Measurements from ENCODE around the gene PCCA.

The PCCA gene

DNA sequence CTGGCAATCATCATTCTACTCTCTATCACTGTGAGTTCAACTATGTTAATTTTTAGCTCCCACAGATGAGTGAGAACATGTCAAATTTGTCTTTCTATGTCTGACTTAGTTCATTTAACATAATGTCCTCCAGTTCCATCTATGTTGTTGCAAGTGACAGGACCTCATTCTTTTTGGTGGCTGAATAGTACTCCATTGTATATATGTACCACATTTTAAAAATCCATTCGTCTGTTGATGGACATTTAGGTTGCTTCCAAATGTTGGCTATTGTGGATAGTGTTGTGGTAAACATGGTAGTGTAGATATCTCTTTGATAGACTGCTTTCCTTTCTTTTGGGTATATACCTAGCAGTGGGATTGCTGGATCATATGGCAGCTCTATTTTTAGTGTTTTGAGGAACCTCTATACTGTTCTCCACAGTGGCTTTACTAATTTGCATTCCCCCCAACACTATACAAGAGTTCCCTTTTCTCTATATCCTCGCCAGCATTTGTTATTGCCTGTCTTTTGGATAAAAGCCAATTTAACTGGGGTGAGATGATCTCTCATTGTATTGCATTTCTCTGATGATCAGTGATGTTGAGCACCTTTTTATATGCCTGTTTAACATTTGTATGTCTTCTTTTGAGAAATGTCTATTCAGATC, 124.1 kb downstream of the PCCA start:
- Histone ChIP-seq H3K27ac (ENCODE audit: low read length) (no peak overlapping the region), H3K27me3 (ENCODE audit: insufficient read depth, low read length, poor library complexity) (no peaks in the 10 kb centered on the region), H3K4me1 (ENCODE audit: insufficient read depth, low read length) (no peaks in the 10 kb centered on the region), H3K9me3 (ENCODE audit: insufficient read depth, low read length, severe bottlenecking) (no peaks in the 10 kb centered on the region), H3K36me3 (ENCODE audit: insufficient read depth, low read length) (no peaks in the 10 kb centered on the region; the same call in 1 of the 2 replicates), H2AFZ (ENCODE audit: low read depth, low read length) (no peak overlapping the region), H3K4me2 (ENCODE audit: insufficient read depth, low read length) (no peak overlapping the region), H3K9ac (ENCODE audit: low read depth, low read length) (no peak overlapping the region), H3K79me2 (ENCODE audit: insufficient read depth, low read length) (no peaks in the 10 kb centered on the region), H4K20me1 (ENCODE audit: insufficient read depth, low read length) (no peaks in the 10 kb centered on the region), H3K4me3 (ENCODE audit: low read depth in 1 of 2, low read length in 2 of 2) (no peak overlapping the region)
- TF ChIP-seq, protein P1, sequence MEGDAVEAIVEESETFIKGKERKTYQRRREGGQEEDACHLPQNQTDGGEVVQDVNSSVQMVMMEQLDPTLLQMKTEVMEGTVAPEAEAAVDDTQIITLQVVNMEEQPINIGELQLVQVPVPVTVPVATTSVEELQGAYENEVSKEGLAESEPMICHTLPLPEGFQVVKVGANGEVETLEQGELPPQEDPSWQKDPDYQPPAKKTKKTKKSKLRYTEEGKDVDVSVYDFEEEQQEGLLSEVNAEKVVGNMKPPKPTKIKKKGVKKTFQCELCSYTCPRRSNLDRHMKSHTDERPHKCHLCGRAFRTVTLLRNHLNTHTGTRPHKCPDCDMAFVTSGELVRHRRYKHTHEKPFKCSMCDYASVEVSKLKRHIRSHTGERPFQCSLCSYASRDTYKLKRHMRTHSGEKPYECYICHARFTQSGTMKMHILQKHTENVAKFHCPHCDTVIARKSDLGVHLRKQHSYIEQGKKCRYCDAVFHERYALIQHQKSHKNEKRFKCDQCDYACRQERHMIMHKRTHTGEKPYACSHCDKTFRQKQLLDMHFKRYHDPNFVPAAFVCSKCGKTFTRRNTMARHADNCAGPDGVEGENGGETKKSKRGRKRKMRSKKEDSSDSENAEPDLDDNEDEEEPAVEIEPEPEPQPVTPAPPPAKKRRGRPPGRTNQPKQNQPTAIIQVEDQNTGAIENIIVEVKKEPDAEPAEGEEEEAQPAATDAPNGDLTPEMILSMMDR (IDR thresholded peaks at IDR 0.05; ENCODE audit: borderline replicate concordance, extremely low read depth, low read length, poor library complexity, severe bottlenecking) = no peak
- TF ChIP-seq EZH2 (IDR thresholded peaks at IDR 0.05; ENCODE audit: borderline replicate concordance, low read depth, low read length, severe bottlenecking) = no peak
- no peak for DNase-seq
- no peak for ATAC-seq (ENCODE audit: insufficient read depth, low read depth)

DNA sequence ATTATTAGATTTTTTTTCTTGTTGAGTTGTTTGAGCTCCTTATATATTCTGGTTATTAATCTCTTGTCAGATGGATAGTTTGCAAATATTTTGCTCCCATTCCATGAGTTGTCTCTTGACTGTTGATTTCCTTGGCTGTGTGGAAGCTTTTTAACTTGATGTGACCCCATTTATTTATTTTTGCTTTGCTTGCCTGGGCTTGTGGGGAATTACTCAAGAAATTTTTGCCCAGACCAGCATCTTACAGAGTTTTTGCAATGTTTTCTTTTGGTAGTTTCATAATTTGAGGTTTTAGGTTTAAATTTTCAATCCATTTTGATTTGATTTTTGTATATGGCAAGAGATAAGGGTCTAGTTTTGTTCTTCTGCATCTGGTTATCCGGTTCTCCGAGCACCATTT, 124.7 kb downstream of the PCCA start:
- TF ChIP-seq, protein P1 (IDR thresholded peaks at IDR 0.05; ENCODE audit: borderline replicate concordance, extremely low read depth, low read length, poor library complexity, severe bottlenecking) = no peak
- TF ChIP-seq EZH2 (IDR thresholded peaks at IDR 0.05; ENCODE audit: borderline replicate concordance, low read depth, low read length, severe bottlenecking) = no peak
- Histone ChIP-seq H3K27ac (ENCODE audit: low read length) (no peak overlapping the region), H3K4me1 (ENCODE audit: insufficient read depth, low read length) (no peaks in the 10 kb centered on the region), H4K20me1 (ENCODE audit: insufficient read depth, low read length) (no peaks in the 10 kb centered on the region), H2AFZ (ENCODE audit: low read depth, low read length) (no peak overlapping the region), H3K9me3 (ENCODE audit: insufficient read depth, low read length, severe bottlenecking) (no peaks in the 10 kb centered on the region), H3K4me3 (ENCODE audit: low read depth in 1 of 2, low read length in 2 of 2) (no peak overlapping the region), H3K36me3 (ENCODE audit: insufficient read depth, low read length) (no peaks in the 10 kb centered on the region; the same call in 1 of the 2 replicates), H3K4me2 (ENCODE audit: insufficient read depth, low read length) (no peak overlapping the region), H3K9ac (ENCODE audit: low read depth, low read length) (no peak overlapping the region), H3K79me2 (ENCODE audit: insufficient read depth, low read length) (no peaks in the 10 kb centered on the region), H3K27me3 (ENCODE audit: insufficient read depth, low read length, poor library complexity) (no peaks in the 10 kb centered on the region)
- DNase-seq = no peak
- no peak for ATAC-seq (ENCODE audit: insufficient read depth, low read depth)

DNA sequence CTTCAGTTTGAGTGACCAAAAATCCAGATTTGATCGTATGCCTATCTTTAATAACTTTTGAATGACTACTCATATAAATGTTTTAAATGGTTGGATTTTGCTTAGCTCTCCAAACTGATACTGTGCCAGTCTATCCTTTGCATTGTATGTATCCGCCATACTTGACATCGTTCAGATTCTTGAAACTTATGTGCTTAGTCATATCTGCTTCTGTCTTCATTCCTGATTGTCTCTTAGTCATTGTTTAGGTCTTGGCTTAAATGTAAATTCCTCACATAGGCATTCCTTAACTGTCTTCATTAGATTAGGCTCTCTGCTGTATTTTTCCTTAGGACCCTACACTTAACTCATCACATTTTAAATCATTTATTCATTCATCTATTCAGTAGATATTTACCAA, 126.0 kb downstream of the PCCA start:
- no peaks in the 10 kb centered on the region for H3K4me1 ChIP-seq (ENCODE audit: insufficient read depth, low read length)
- no peak overlapping the region for H3K4me2 ChIP-seq (ENCODE audit: insufficient read depth, low read length)
- no peaks in the 10 kb centered on the region for H3K79me2 ChIP-seq (ENCODE audit: insufficient read depth, low read length)
- H3K9ac ChIP-seq (ENCODE audit: low read depth, low read length) = no peak overlapping the region
- no peak for ATAC-seq (ENCODE audit: insufficient read depth, low read depth)
- no peaks in the 10 kb centered on the region; the same call in 1 of the 2 replicates for H3K36me3 ChIP-seq (ENCODE audit: insufficient read depth, low read length)
- no peak for DNase-seq
- no peaks in the 10 kb centered on the region for H4K20me1 ChIP-seq (ENCODE audit: insufficient read depth, low read length)
- H2AFZ ChIP-seq (ENCODE audit: low read depth, low read length) = no peak overlapping the region
- no peaks in the 10 kb centered on the region for H3K27me3 ChIP-seq (ENCODE audit: insufficient read depth, low read length, poor library complexity)
- H3K4me3 ChIP-seq (ENCODE audit: low read depth in 1 of 2, low read length in 2 of 2) = no peak overlapping the region
- H3K27ac ChIP-seq (ENCODE audit: low read length) = no peak overlapping the region
- no peaks in the 10 kb centered on the region for H3K9me3 ChIP-seq (ENCODE audit: insufficient read depth, low read length, severe bottlenecking)
- TF ChIP-seq EZH2 (IDR thresholded peaks at IDR 0.05; ENCODE audit: borderline replicate concordance, low read depth, low read length, severe bottlenecking) = no peak
- TF ChIP-seq, protein P1 (IDR thresholded peaks at IDR 0.05; ENCODE audit: borderline replicate concordance, extremely low read depth, low read length, poor library complexity, severe bottlenecking) = no peak

Data from DND-41 (cell line).